Fibroblast of mammary gland (primary cell): Measurements from ENCODE around the gene EMP2.

Experiments used
- DNase-seq: peaks from one replicate; pipeline ENCODE4 v3.0.0-alpha.2; 2010; ENCODE audit warnings: low read depth
- H3K4me3 ChIP-seq: 2 replicates; pipeline ENCODE4 v1.5.1; 2011; ENCODE audit warnings: low read depth, mild to moderate bottlenecking, low read length, moderate library complexity; ENCODE audit not compliant: control insufficient read depth
- TF ChIP-seq, protein P1 (sequence below): conservative IDR thresholded peaks from 2 replicates; pipeline ENCODE4 v1.5.1; 2011; ENCODE audit warnings: low read depth, low read length, inconsistent platforms; ENCODE audit not compliant: control insufficient read depth, insufficient read depth

EMP2 gene

DNA sequence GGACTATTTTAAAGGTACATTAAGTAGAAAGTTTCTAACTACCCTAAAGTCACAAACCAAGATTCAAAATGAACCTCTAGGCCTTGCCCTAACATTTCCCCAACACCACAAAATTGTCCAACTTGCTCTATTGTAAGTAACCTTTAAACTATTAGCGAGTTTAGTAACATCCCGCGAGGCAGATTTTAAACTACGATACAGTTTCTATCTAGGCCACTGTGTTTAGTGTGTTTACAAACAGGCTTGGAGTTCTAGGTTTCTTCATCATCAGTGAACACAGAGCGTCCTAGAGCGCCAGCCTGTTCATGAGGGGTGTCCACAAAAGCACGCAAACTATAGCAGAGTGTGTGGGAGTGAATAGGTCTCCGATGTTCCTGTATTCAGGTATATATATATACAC is 51.8 kb downstream of the EMP2 start:
- TF ChIP-seq, protein P1, sequence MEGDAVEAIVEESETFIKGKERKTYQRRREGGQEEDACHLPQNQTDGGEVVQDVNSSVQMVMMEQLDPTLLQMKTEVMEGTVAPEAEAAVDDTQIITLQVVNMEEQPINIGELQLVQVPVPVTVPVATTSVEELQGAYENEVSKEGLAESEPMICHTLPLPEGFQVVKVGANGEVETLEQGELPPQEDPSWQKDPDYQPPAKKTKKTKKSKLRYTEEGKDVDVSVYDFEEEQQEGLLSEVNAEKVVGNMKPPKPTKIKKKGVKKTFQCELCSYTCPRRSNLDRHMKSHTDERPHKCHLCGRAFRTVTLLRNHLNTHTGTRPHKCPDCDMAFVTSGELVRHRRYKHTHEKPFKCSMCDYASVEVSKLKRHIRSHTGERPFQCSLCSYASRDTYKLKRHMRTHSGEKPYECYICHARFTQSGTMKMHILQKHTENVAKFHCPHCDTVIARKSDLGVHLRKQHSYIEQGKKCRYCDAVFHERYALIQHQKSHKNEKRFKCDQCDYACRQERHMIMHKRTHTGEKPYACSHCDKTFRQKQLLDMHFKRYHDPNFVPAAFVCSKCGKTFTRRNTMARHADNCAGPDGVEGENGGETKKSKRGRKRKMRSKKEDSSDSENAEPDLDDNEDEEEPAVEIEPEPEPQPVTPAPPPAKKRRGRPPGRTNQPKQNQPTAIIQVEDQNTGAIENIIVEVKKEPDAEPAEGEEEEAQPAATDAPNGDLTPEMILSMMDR, result no peak
- H3K4me3 ChIP-seq, result no peak overlapping the region
- no peak for DNase-seq

DNA sequence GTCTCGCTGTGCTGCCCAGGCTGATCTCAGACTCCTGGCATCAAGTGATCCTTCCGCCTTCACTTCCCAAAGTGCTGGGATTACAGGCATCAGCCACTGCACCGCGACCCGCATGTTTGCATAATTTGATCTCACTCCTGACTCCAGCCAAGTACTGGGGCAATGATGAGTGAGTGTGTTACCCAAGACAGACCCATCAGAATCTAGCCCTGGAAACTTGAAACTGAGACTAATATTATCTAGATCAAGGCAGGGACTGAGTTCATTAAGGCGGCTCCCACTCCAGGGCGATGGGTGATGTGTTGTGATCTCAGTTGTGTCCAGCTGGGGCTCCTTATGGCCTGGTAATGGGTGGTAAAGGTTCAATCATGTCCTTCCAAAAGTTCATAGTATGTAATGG is 53.4 kb downstream of the EMP2 start:
- DNase-seq, result peak; percentile 15
- no peak overlapping the region for H3K4me3 ChIP-seq
- TF ChIP-seq, protein P1, result no peak

DNA sequence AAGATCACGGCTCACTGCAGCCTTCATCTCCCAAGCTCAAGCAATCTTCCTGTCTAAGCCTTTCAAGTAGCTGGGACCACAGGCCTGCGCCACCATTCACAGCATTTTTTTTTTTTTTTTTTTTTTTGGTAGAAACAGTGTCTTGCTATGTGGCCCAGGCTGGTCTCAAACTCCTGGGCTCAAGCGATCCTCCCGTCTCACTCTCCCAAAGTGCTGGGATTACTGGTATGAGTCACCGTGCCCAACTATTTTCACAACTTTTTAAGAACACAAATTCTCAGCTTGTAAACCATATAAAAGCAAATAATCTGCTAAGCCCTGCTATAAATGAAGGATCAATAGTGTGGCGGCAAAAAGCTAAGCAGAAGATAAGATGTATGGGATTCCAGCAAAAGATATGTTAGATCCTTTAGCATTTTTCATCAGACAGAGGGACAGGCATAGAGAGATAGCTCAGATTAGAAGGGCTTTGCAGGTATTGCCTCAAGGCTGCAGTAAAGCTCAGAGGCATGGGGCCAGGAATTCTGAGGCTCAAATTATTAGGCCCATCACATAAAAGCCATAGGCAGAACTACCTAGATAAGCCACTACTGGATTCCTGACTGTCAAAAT is 55.1 kb downstream of the EMP2 start:
- TF ChIP-seq, protein P1, result no peak
- no peak overlapping the region for H3K4me3 ChIP-seq
- no peak for DNase-seq

DNA sequence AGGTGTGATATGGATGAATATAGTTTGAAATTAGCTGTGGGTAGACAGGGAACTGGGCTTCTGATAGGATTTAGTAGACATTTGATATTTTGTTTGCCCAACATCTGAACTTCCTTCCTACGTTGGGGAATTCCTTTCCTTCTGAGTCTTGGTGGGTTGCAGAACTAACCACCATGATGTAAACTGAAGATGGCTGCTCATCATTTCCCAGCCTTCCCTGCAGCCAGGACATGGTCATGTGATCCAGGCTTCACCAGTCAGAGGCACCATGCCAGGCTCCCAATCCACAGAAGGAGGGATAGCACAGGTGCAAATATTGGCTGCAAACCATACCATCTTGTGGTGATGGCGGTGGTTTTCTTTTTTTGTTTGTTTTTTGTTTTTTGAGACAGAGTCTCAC is 57.4 kb downstream of the EMP2 start:
- no peak overlapping the region for H3K4me3 ChIP-seq
- no peak for DNase-seq
- TF ChIP-seq, protein P1, result no peak

DNA sequence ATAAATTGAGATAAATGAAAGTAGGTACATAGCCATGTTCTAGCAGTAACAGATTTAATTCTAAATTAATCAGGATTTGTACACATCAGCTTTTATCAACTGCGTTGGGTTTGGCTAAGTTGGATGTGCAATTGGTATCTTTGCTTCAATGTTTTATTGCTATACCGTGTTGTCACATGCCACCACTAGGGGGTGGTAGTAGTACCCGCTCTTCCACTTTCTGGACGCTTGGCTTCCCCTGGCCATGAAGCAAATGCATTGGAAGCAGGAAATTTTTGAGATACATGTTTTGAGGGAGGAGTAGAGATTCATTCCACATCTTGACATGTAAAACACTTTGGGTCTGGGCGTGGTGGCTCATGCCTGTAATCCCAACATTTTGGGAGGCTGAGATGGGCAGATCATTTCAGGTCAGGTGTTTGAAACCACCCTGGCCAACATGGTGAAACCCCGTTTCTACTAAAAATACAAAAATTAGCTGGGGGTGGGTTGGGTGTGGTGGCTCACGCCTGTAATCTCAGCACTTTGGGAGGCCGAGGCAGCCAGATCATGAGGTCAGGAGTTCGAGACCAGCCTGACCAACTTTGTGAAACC is 58.6 kb downstream of the EMP2 start:
- DNase-seq, result peak; percentile 74
- TF ChIP-seq, protein P1, result peak; percentile 91
- H3K4me3 ChIP-seq, result no peak overlapping the region

DNA sequence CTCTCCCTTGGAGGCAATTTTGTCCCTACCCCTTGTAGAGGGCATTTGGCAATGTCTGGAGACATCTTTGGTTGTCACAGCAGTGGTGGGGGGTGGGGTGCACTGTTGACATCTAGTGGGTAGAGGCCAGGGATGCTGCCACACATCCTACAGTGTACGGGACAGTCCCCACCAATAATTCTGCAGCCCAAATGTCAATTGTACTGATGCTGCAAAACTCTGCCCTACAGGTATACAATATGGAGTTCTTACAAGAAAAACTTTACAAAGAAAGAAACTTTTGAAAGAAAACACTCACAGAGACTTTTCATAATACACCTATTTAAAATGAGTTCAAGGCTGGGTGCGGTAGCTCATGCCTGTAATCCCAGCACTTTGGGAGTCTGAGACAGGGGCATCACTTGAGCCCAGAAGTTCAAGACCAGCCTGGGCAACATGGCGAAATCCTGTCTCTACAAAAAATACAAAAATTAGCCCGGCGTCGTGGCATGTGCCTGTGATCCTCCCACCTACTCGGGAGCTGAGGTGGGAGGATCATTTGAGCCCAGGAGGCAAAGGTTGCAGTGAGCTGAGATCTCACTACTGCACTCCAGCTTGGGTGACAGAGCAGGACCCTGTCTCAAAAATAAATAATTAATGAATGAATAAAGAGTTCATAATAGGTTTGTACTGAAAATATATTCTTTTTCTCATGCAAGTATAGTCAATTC is 59.4 kb downstream of the EMP2 start:
- DNase-seq, result no peak
- H3K4me3 ChIP-seq, result no peak overlapping the region
- TF ChIP-seq, protein P1, result no peak
